AG08396 (cell line): ENCODE measurements around the gene TAGAP.
A peak's percentile ranks its signal among the peaks of the same experiment; 100 is the strongest.
"Not testable (repeated sequence)": the region's sequence is repeated elsewhere in the genome, so short reads cannot be mapped to it uniquely, and the experiment has no call there.

ENCODE experiments used
- DNase-seq: peaks from one replicate; pipeline ENCODE4 v3.0.0; 2012; ENCODE audit warnings: low spot score, mixed read lengths

The TAGAP gene

GRCh38 chr6:159010037-159010612 is 34.7 kb downstream of the TAGAP start:
- DNase-seq: not testable (repeated sequence)

- DNase-seq: peak; percentile 20
These were observed 36.0 kb downstream of the TAGAP start for GRCh38 chr6:159008656-159009288.

- DNase-seq: no peak
These were observed 37.3 kb downstream of the TAGAP start for GRCh38 chr6:159007510-159007909.

GRCh38 chr6:159005436-159005835 is 39.4 kb downstream of the TAGAP start:
- DNase-seq: no peak

GRCh38 chr6:159004592-159004991 is 40.2 kb downstream of the TAGAP start:
- DNase-seq: no peak

GRCh38 chr6:159002432-159003155 is 42.2 kb downstream of the TAGAP start:
- DNase-seq: no peak

- DNase-seq: peak; percentile 95
These were observed 45.0 kb downstream of the TAGAP start, which contains the start of gene RSPH3 for GRCh38 chr6:158999666-159000403. Gene RSPH3, minus strand, starts transcription at chr6:159000202. Its CDS starts 652 bp downstream, at chr6:158999550.

- no peak for DNase-seq
These were observed 45.6 kb downstream of the TAGAP start for GRCh38 chr6:158999154-158999665.

GRCh38 chr6:158996856-158997255 is 47.9 kb downstream of the TAGAP start:
- no peak for DNase-seq

GRCh38 chr6:158993639-158994038 is 51.2 kb downstream of the TAGAP start:
- no peak for DNase-seq

GRCh38 chr6:158991017-158991723 is 53.6 kb downstream of the TAGAP start:
- no peak for DNase-seq

GRCh38 chr6:158989711-158990110 is 55.1 kb downstream of the TAGAP start:
- DNase-seq: not testable (repeated sequence)

- no peak for DNase-seq
These were observed 56.3 kb downstream of the TAGAP start for GRCh38 chr6:158988477-158988876.

GRCh38 chr6:158987657-158988056 is 57.1 kb downstream of the TAGAP start:
- DNase-seq: no peak
